Neural progenitor cell (in vitro differentiated cells): ENCODE data around the gene ZNF503.

Experiments used
- CTCF ChIP-seq: fragments of 200-600 bp; sonication (generic); IDR thresholded peaks from 2 replicates; pipeline ENCODE4 v1.5.1; 2017; ENCODE audit warnings: antibody characterized with exemption, mild to moderate bottlenecking
- EZH2 ChIP-seq: fragments of 200-600 bp; sonication (generic); IDR thresholded peaks from 2 replicates; pipeline ENCODE4 v1.6.1; 2017; ENCODE audit warnings: antibody characterized with exemption, mild to moderate bottlenecking, moderate library complexity
- EZH2phosphoT487 ChIP-seq: fragments of 200-600 bp; sonication (generic); IDR thresholded peaks from 2 replicates; pipeline ENCODE4 v1.6.1; 2017; ENCODE audit warnings: antibody characterized with exemption

GRCh38 chr10:75400163-75400770 lies 1.3 kb downstream of the ZNF503 start:
- TF ChIP-seq CTCF (no peak), EZH2 (peak; percentile 0), EZH2phosphoT487 (no peak)
